ENCODE measurements around the gene RBBP5.

RBBP5 gene

GRCh38 chr1:205129447-205130029 is 7.8 kb upstream of the RBBP5 start:
- DNase-seq: no peak

GRCh38 chr1:205128050-205128449 is 6.3 kb upstream of the RBBP5 start:
- no peak for DNase-seq

GRCh38 chr1:205127646-205128045 is 5.9 kb upstream of the RBBP5 start:
- no peak for DNase-seq

- DNase-seq: no peak
Measured at GRCh38 chr1:205124726-205125125, 2.9 kb upstream of the RBBP5 start.

GRCh38 chr1:205122489-205122882 is 708 bp upstream of the RBBP5 start:
- no peak for DNase-seq

- DNase-seq: no peak
Measured at GRCh38 chr1:205118752-205119151, 3.0 kb downstream of the RBBP5 start.

- no peak for DNase-seq
Measured at GRCh38 chr1:205111354-205111753, 10.4 kb downstream of the RBBP5 start.

GRCh38 chr1:205109711-205110110 is 12.1 kb downstream of the RBBP5 start:
- no peak for DNase-seq

- no peak for DNase-seq
Measured at GRCh38 chr1:205109269-205109668, 12.5 kb downstream of the RBBP5 start.

GRCh38 chr1:205108464-205108863 is 13.3 kb downstream of the RBBP5 start:
- no peak for DNase-seq

GRCh38 chr1:205107327-205107726 is 14.5 kb downstream of the RBBP5 start:
- no peak for DNase-seq

- no peak for DNase-seq
Measured at GRCh38 chr1:205102404-205102803, 19.4 kb downstream of the RBBP5 start.

GRCh38 chr1:205098242-205098641 is 23.5 kb downstream of the RBBP5 start:
- DNase-seq: no peak

GRCh38 chr1:205095422-205095821 is 26.4 kb downstream of the RBBP5 start:
- DNase-seq: no peak

- DNase-seq: no peak
Measured at GRCh38 chr1:205091043-205091740, 30.6 kb downstream of the RBBP5 start.

GRCh38 chr1:205088341-205088740 is 33.4 kb downstream of the RBBP5 start:
- DNase-seq: no peak

- DNase-seq: no peak
Measured at GRCh38 chr1:205084360-205084759, 37.4 kb downstream of the RBBP5 start, which contains the start of gene TMEM81. Gene TMEM81 (minus strand): TSS chr1:205084460. CDS start chr1:205084320, 140 bp downstream.

- DNase-seq: no peak
Measured at GRCh38 chr1:205082431-205082830, 39.3 kb downstream of the RBBP5 start.

GRCh38 chr1:205077934-205078311 is 43.9 kb downstream of the RBBP5 start:
- DNase-seq: no peak

GRCh38 chr1:205077158-205077933 is 44.4 kb downstream of the RBBP5 start:
- no peak for DNase-seq

GRCh38 chr1:205076245-205076761 is 45.5 kb downstream of the RBBP5 start:
- no peak for DNase-seq

GRCh38 chr1:205075642-205076155 is 46.1 kb downstream of the RBBP5 start:
- DNase-seq: no peak

GRCh38 chr1:205074513-205074912 is 47.3 kb downstream of the RBBP5 start:
- no peak for DNase-seq

- no peak for DNase-seq
Measured at GRCh38 chr1:205074084-205074483, 47.7 kb downstream of the RBBP5 start.

Measured in activated T-cell treated with anti-CD3 and anti-CD28 coated beads for 4 hours (primary cell).